Stomach (tissue), 4 donors: ENCODE results near the gene IL4I1.

ENCODE experiments used
- CTCF ChIP-seq, 7 experiments: fragments of 450-650 bp in 4 of 7; fragments of 200-600 bp in 3 of 7; sonication (generic) in 3 of 7; IDR thresholded peaks; one replicate each; pipeline ENCODE4 v1.5.1; 2016 to 2019; ENCODE audit warnings: antibody characterized with exemption in 7 of 7, control low read depth in 2 of 7, mild to moderate bottlenecking in 1 of 7
- EP300 ChIP-seq: sonication (generic); formaldehyde crosslinking; IDR thresholded peaks from one replicate; pipeline ENCODE4 v1.6.1; 2017; ENCODE audit warnings: antibody characterized with exemption
- POLR2A ChIP-seq, 4 donors: fragments of 450-650 bp; IDR thresholded peaks; one replicate each; pipeline ENCODE4 v1.6.1; 2016; ENCODE audit warnings: antibody characterized with exemption in 4 of 4, control low read depth in 2 of 4, mild to moderate bottlenecking in 1 of 4, moderate library complexity in 1 of 4
- POLR2AphosphoS5 ChIP-seq, 3 donors: sonication (generic); formaldehyde crosslinking; IDR thresholded peaks; one replicate each; pipeline ENCODE4 v1.6.1; 2016; ENCODE audit warnings: antibody characterized with exemption in 3 of 3

DNA sequence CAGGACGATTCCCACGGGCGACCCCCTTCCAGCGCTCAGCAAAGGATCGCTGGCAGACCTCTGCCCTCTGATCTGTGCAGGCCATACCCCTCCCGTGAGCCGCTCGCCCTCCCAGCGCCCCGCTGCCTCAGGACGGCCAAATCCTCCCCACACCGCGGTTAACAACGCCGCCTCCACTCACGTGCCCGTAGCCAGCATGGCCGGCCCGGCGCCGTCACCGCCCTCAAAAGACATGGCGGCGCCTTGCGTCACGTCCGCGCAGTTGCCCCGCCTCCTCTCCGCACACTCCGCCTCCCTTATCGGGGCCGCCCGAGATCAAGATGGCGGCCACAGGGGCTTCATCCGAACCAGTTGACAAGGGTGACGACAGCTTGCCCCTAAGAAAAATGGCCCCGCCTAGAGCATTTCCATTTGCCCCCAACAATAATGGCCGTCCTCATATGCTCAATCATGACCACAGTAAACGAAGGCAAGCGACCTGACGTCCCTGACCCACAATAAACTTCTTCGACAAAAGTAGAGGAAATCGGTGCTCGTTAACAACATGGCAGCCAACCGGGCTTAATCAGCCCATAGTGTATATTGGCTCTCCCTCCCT lies 20.2 kb downstream of the IL4I1 start:
- TF ChIP-seq CTCF (IDR thresholded peaks at IDR 0.05) (no peak), POLR2AphosphoS5 (IDR thresholded peaks at IDR 0.05) (peak in 2 of 3 donors; percentile 74 to 95), EP300 (no peak), POLR2A (IDR thresholded peaks at IDR 0.05) (no peak)
